NCI-H526 treated with DMSO at 0.1 percent for 48 hours (cell line): ENCODE measurements around the gene EGF.

Source experiments
- DNase-seq: peaks from one replicate; lab custom pipeline; 2025; lab: John Stamatoyannopoulos, UW

The EGF gene

DNA sequence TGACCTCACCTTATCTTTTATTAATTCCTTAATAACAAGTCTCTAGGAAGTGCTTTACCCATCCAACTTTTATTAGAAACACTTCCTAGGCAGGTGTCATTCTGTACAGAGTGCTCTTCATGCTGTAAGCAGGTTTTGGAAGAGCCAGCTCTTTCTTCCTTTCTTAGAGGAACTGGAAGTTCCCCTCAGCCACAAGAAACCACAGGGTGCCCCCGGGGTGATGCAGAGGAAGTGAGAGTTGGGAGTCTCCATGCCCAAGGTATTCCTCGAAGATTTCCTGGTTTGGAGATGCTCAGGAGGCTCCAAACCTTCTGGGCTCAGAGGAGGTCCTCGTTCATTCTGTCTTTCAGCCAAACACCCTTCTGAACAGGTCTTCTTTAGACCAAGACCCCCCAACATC is 83.8 kb downstream of the EGF start:
- DNase-seq: no peak

DNA sequence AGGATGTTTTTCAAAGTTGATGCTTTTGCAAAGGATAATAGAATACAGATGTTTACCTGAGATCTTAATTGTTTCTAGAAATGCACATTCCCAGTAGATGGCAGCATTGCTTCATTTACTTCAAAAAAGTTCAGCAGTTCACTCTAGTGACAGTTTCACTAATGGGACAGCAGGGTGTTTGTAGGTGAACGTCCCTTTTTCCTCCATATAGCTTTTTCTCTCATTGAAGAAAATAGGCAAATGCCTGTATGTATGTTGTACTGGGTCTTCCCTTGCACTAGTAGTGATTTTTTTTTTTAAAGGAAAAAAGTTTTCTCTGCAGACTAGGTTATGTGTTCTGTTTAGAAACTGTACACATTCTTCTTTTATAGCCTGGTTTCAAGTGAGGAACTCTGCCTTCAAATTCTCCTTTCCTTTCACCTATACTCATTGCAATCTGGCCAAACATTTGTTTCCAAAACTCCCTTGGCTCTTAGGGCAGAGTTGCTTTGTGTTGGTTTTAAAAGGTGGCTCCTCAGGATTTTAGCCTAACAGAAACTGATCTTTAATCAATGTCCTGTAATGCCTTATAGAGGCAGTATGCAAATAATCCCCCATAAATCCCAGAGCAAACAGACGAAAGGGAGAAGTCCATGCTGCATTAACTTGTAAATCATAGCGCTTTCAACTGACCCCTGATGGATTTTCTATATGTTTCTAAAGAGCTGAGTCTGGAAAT is 86.3 kb downstream of the EGF start:
- DNase-seq: peak; percentile 72

GRCh38 chr4:109999585-109999912 is 86.9 kb downstream of the EGF start:
- DNase-seq: no peak

DNA sequence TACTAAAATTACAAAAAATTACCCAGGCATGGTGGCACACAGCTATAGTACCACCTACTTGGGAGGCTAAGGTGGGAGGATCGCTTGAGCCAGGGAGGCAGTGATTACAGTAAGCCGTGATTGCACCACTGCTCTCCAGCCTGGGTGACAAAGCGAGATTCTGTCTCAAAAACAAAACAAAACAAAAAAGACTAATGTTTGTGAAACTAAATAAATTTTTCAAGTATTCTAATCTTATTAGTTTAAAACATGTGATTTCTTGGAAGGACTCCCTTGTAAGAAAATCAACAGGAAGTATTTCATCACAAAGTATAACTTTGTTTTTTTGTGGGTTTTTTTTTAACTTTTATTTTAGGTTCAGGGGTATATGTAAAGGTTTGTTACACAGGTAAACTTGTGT is 89.6 kb downstream of the EGF start:
- DNase-seq: no peak

DNA sequence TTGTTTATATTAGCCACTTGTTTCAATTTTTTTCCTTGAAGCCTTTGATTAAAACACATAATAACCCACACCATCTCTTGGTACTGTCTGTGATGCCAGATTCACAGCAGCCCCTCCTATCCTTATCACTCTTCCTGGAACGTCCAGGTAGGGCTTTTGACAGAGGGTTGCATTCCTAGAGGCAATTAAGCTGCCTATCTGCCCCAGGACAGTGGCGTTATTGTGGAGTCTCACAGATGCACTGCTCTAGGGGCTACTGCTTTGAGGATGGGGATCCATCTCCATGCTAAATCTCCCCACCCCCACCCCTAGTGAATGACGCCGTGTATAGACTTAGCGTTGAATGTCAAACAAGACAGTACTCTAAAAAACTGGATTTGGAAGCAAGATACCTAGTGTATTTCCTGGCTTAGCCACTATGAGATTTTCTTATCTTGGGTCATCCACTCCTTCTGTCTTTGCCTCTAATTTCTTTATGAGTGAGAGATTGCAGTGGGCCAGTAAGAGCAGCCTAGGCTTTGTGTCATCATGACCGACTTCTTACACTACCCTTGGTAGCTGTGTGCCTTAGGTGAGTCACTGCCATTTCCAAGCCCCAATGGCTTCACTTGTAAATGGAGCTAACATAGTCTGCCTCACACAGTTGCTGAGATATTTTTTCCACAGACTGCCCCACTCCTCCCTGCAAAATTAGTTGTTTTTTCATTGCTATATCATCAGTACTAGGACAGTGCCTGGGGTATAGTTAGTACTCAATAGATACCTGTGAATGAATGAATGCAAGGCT is 90.9 kb downstream of the EGF start:
- no peak for DNase-seq

DNA sequence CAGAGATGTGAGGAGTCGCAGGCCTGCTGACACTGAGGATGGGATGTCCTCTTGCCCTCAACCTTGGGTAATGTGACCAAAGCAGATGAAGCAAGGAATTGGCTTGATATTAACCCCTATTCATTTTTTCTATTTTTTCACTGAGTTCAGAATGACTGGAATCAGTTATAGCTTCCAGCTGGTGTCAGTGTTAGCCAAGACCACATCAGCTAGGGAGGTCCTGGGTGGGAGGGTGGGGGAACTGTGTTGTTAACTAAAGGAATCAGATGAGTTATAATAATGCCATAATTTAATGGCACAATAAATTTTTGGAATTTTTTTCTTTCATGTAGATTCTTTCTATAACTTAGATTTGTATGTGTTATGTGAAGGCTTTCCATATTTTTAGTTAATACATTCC is 91.9 kb downstream of the EGF start:
- no peak for DNase-seq

- peak; percentile 58 for DNase-seq
Measured at GRCh38 chr4:110005461-110006056, 92.9 kb downstream of the EGF start.

DNA sequence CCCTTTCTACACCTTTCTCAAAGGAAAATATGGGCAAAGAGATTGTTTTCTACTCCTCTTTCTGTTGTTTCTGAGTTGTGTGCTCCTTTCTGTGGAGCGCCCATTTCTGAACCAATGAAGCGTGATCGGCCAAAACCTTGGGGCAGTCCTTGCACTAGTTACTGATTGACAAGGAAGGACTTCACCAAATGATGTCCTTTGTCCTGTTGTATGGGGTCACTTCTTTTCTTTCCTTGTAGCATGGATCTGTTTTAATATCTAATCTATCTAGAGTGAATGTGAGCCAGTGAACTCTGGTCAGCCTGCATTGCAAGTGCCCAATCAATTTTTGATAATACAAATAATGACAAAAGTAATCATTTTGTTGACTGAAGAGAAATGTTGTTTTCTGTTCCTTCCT is 94.5 kb downstream of the EGF start:
- no peak for DNase-seq

- DNase-seq: no peak
Measured at GRCh38 chr4:110008540-110008939, 95.9 kb downstream of the EGF start.

DNA sequence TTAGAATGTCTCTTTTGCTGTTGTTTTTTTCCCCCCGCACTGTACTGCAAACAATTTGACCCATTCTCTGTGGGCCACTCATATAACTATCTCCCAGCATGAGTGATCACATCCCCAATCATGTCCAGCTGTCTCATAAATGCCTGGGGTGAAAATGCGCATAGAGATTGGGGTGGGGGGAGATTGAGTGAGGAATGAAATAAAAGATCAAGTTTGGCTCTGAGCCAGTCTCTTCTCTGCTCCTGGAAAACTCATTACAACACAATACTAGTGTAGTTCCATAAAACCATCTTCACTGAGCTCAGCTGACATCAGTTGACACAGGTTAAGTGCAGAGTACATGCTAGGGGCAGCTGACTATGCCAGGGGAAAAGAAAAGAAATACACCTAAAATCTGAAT is 96.9 kb downstream of the EGF start:
- no peak for DNase-seq

GRCh38 chr4:110010797-110011196 is 98.1 kb downstream of the EGF start:
- no peak for DNase-seq

DNA sequence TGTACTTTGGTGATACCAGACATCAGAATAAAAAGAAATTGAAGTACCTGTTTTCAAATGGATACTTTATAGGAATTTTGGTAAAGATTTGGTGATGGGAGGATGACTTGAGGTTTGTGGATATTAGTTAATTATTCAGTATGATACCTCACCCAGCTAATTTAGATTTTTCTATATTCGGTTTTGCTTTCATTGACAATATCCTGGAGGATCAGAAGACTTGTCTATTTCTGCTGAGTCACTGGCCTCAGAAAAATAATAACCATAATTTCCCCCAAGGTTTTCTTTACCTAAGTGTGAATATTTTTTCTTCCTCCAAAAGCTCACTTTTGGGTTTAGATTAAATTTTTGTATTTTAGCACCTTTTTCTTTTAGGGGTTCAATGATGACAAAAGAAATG is 100.2 kb downstream of the EGF start:
- DNase-seq: no peak

DNA sequence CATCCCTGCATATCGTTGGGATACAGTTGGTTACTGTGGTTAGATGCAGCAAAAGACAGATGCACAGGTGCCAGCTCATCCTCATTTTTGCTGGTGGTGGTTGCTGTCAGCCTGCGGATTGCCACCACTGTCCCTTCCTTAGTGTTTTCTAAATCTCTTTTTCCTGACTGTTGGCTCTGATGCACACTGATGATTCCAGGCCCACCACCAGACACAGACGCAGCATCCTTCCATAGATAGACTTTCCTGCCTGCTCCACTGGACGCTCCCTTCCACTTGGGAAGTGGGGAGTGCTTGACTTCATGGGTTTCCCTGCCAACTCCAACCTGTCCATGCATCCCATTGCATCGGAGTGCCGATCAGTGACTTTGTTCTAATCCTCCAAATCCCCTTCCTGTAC is 101.5 kb downstream of the EGF start:
- no peak for DNase-seq

GRCh38 chr4:110019153-110019552 is 106.5 kb downstream of the EGF start:
- DNase-seq: no peak

GRCh38 chr4:110020139-110020538 is 107.5 kb downstream of the EGF start:
- no peak for DNase-seq

- no peak for DNase-seq
Measured at GRCh38 chr4:110020646-110021443, 108.2 kb downstream of the EGF start.

DNA sequence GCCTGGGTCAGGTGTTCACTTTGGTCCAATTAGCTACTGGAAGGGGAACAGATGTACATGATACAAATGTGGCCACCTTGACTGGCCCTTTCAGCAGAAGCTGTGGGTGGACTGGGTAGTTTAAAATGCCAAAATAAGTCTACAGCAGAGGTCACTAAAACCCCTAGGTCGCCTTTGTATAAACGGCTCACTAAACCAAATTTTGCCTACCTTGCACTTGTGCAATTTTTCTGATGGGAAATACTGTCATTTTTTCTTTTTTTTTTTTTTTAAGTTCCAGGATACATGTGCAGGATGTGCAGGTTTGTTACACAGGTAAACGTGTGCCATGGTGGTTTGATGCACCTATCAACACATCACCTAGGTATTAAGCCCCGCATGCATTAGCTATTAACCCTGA is 109.8 kb downstream of the EGF start:
- no peak for DNase-seq

DNA sequence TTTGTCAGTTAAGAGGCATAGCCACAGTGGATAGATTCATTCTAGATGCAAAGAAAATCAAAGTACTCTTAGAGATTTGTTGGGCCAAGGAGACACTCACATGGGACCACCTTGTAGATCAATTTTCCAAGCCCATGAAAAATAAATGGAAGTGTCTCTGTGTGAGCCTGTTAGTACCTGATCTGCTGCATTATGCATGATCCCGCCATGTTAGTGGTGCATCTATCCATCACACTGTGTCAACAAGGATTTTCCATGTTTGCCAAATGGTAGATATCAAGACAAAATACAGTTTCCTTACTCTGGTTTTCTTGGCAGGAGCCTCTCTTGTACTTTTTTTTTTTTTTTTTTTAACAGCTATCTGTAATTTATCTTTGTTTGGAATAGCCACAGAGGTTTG is 112.4 kb downstream of the EGF start:
- DNase-seq: no peak

GRCh38 chr4:110025718-110026117 is 113.0 kb downstream of the EGF start:
- DNase-seq: no peak

DNA sequence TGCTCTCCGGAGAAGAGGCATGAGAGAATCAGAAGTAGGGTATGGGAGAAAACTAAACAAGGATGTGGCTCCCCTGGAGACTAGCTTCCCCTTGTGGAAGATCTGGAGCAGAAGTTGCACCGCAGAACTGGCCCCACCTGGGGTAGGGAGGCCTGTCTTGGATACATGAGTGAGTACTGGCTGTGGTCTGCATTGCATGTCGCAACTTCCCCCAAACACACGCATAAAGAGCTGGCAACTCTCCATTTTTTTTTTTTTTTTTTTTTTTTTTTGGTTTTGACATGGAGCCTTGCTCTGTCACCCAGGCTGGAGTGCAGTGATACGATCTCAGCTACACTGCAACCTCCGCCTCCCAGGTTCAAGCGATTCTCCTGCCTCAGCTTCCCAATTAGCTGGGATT is 119.9 kb downstream of the EGF start:
- DNase-seq: no peak

GRCh38 chr4:110033355-110034025 is 120.8 kb downstream of the EGF start:
- DNase-seq: no peak

GRCh38 chr4:110034026-110034393 is 121.3 kb downstream of the EGF start:
- DNase-seq: no peak
